Common myeloid progenitor, CD34-positive (primary cell): ENCODE measurements around the gene HLA-DMA.

ENCODE experiments used
- CTCF ChIA-PET: fragments of 350-600 bp; sonication (Branson Sonifier 250); formaldehyde crosslinking; loops from one replicate; lab custom pipeline; 2021; ENCODE audit warnings: antibody characterized with exemption; lab: Charles Lee
- POLR2A ChIA-PET: fragments of 350-600 bp; sonication (Branson Sonifier 250); formaldehyde crosslinking; loops from one replicate; lab custom pipeline; 2021; ENCODE audit warnings: antibody characterized with exemption; lab: Charles Lee
- DNase-seq, 3 donors: peaks; one replicate each; pipeline versions ENCODE4 v3.0.0 to v3.0.0-alpha.2; 2013
- H3K27ac ChIP-seq, 2 experiments: 1 replicate in 1 of 2; 2 replicates in 1 of 2; pipeline ENCODE4 v1.7.0; 2013; ENCODE audit warnings: inconsistent platforms in 2 of 2, low read length in 2 of 2, mild to moderate bottlenecking in 2 of 2, low read depth in 1 of 2, moderate library complexity in 1 of 2; ENCODE audit not compliant: severe bottlenecking in 2 of 2, insufficient read depth in 1 of 2, poor library complexity in 1 of 2
- H3K27me3 ChIP-seq, 5 experiments: replicated peaks in 2 of 5; 1 replicate in 3 of 5; 2 replicates in 2 of 5; pipeline versions ENCODE4 v1.6.1 to v1.7.0; 2013; ENCODE audit warnings: low read length in 4 of 5, mild to moderate bottlenecking in 2 of 5, moderate library complexity in 2 of 5, inconsistent platforms in 1 of 5; ENCODE audit not compliant: insufficient read depth in 5 of 5, control insufficient read depth in 4 of 5
- H3K36me3 ChIP-seq, 4 experiments: 1 replicate in 2 of 4; 2 replicates in 2 of 4; pipeline versions ENCODE4 v1.6.1 to v1.7.0; 2013; ENCODE audit warnings: low read length in 3 of 4, control low read depth in 1 of 4, mild to moderate bottlenecking in 1 of 4; ENCODE audit not compliant: control insufficient read depth in 4 of 4, insufficient read depth in 4 of 4
- H3K4me1 ChIP-seq, 4 experiments: 1 replicate in 3 of 4; 2 replicates in 1 of 4; pipeline versions ENCODE4 v1.6.1 to v1.7.1; 2013; ENCODE audit warnings: low read length in 3 of 4, mild to moderate bottlenecking in 3 of 4, control low read depth in 1 of 4, inconsistent platforms in 1 of 4, moderate library complexity in 1 of 4; ENCODE audit not compliant: control insufficient read depth in 4 of 4, insufficient read depth in 4 of 4; ENCODE audit errors: control extremely low read depth in 1 of 4
- H3K4me3 ChIP-seq, 7 experiments: 1 replicate in 4 of 7; 2 replicates in 3 of 7; pipeline versions ENCODE4 v1.5.1 to v1.7.0; 2013; ENCODE audit warnings: mild to moderate bottlenecking in 7 of 7, low read length in 6 of 7, moderate library complexity in 6 of 7, inconsistent platforms in 2 of 7, low read depth in 2 of 7, control low read depth in 1 of 7; ENCODE audit not compliant: insufficient read depth in 4 of 7, control insufficient read depth in 1 of 7; ENCODE audit errors: extremely low read depth in 1 of 7
- H3K9me3 ChIP-seq, 5 experiments: 1 replicate in 4 of 5; 2 replicates in 1 of 5; pipeline versions ENCODE4 v1.6.1 to v1.7.1; 2013; ENCODE audit warnings: low read length in 4 of 5, mild to moderate bottlenecking in 2 of 5, inconsistent platforms in 1 of 5, low read depth in 1 of 5, moderate library complexity in 1 of 5; ENCODE audit not compliant: control insufficient read depth in 4 of 5, insufficient read depth in 2 of 5; ENCODE audit errors: control extremely low read depth in 1 of 5
- WGBS: methylation state at CpG from one replicate; pipeline ENCODE4 v1.1.5; 2013; ENCODE audit not compliant: insufficient coverage; 5-methylcytosine and 5-hydroxymethylcytosine counted together

The HLA-DMA gene

DNA sequence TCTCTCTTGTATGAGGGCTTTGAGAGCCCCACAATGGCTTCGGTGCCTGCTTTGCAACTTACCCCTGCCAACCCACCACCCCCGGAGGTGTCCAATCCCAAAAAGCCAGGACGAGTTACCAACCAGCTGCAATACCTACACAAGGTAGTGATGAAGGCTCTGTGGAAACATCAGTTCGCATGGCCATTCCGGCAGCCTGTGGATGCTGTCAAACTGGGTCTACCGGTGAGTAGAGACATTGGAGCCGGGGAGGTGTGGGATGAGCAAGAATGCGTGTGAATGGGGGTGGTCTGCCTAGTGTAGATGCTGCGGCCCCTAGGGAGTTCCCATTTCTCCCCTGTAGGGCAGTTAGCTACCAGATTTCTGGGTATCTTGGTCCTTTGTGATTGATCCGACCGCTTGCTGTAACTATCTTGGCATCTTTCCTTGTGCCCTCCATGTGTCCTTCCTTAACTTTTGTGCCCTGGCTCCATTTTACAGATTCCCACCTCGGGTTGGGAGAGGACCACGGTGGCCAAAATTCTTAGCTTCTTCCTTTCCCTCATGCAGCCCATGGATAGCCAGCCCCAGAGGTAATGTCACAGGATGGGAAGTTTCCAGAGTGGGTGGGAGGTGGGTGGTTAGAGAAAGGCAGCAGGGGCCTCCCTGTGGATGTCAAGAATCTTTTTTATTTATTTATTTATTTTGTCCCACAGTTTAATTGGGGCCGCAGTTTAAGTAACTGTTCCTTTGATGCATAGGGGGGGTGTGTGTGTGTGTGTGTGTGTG lies 21.8 kb upstream of the HLA-DMA start:
- POLR2A ChIA-PET, result interaction anchor here (0.5 to 9.6 kb wide), 6 partner anchors 10 to 272 kb away, joined by 3 to 149 read pairs (median 15); partner anchors contain the start of gene HLA-DMA
- Histone ChIP-seq H3K9me3 (no peaks in the 10 kb centered on the region), H3K27me3 (no peaks in the 10 kb centered on the region), H3K27ac (peak overlapping the region; percentile 47 to 87), H3K4me3 (peak overlapping the region; percentile 24 to 100 (median 97)), H3K36me3 (peaks cover 29 to 73% (median 60%) of the 10 kb centered on the region in 4 experiments), H3K4me1 (peaks cover 11 to 45% (median 36%) of the 10 kb centered on the region in 4 experiments)
- DNase-seq, result no peak
- CTCF ChIA-PET, result interaction anchor here (0.7 to 19.5 kb wide), 8 partner anchors 10 to 107 kb away, joined by 3 to 346 read pairs (median 4); partner anchors contain the start of gene HLA-DMA
- WGBS, result 56% methylated on average over 10 of the region's 14 CpGs

DNA sequence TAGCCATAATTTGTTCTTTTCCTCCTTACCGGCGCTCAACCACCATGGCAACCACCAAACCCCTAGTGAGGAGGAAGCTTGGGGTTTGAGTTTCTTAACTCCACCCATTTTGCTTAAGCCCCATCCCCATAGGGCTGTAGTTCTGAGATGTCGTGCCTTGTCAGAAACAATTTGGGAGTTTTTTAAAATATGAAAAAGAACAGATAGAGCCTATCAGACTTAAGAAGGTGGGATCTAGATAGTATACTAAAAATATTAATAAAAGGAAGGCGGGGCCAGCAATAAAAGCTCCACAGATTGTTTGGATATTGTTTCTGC lies 21.1 kb upstream of the HLA-DMA start:
- peaks cover 29 to 66% (median 52%) of the 10 kb centered on the region in 4 experiments for H3K36me3 ChIP-seq
- 13% methylated on average over 2 of the region's 4 CpGs for WGBS
- CTCF ChIA-PET, result interaction anchor here (0.6 to 19.5 kb wide), 10 partner anchors 10 to 106 kb away, joined by 3 to 346 read pairs (median 4); partner anchors contain the start of gene HLA-DMA

DNA sequence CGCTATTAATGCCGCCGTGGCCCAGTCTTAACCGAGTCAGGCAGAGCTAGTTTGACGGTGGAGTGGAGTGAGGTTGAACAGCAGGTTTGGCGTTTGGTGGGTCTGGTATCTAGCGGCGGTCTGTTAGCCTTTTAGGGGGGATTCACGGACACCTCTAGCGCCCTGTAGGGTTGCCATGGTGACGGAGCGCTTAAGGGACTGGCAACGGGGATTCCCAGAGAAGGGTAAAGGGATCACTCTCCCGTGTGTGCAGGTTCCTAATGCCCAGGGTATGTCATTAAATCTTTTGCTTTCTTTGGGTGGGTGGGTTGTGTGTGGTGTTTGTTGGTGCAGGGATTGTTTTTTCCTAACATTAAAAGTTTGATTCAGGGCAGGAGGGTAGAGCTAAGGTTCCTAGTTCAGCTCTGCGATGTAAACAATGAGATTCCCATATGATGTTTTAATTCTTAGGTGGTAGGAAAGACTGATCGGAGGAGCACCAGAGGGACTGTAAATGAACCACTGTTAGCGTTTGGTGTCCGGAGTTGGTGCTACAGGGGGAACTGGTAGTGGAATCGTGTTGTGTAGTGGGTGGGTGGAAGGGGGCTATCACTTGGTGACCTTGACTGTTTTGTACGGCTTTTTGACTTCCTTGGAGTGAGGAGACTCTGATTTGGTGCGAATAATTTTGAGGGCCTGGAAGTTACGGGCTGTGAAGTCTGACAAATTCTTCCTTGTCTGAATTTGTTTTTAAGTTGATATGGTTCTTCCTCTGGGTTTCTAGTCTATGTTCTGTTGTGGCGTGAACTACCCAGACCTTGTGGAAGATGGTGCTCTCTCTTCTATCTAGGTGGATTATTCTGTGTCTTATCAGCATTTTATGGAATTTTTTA lies 20.5 kb upstream of the HLA-DMA start:
- ChIA-PET CTCF (interaction anchor here (0.6 to 19.5 kb wide), 14 partner anchors 9 to 128 kb away, joined by 3 to 346 read pairs (median 4); partner anchors contain the start of genes HLA-DMA and PSMB8), POLR2A (interaction anchor here (0.5 to 9.6 kb wide), 11 partner anchors 7 to 394 kb away, joined by 3 to 149 read pairs (median 19); partner anchors contain the start of genes HLA-DMA, HLA-DMB, RPS18 and VPS52)
- Histone ChIP-seq H3K9me3 (no peaks in the 10 kb centered on the region), H3K4me3 (peak overlapping the region; percentile 90 to 100 (median 97)), H3K4me1 (peaks cover 11 to 52% (median 42%) of the 10 kb centered on the region in 4 experiments), H3K36me3 (peaks cover 26 to 61% (median 49%) of the 10 kb centered on the region in 4 experiments), H3K27ac (peak overlapping the region; percentile 78 to 87), H3K27me3 (no peaks in the 10 kb centered on the region)
- WGBS, result under 1% methylated on average over 20 of the region's 23 CpGs
- DNase-seq, result peak; percentile 39 to 71 (median 67)

More for the DNA sequence above, 21.1 kb upstream of the HLA-DMA start:
- Histone ChIP-seq H3K4me3 (peak overlapping the region in 6 of 7 experiments; percentile 97 to 100 (median 98)), H3K27ac (peak overlapping the region; percentile 78 to 87), H3K27me3 (no peaks in the 10 kb centered on the region), H3K4me1 (peaks cover 11 to 52% (median 42%) of the 10 kb centered on the region in 4 experiments), H3K9me3 (no peaks in the 10 kb centered on the region)
- DNase-seq, result peak; percentile 54 to 79 (median 67)
- POLR2A ChIA-PET, result interaction anchor here (0.6 to 9.6 kb wide), 6 partner anchors 10 to 273 kb away, joined by 3 to 149 read pairs (median 14); partner anchors contain the start of gene HLA-DMA

DNA sequence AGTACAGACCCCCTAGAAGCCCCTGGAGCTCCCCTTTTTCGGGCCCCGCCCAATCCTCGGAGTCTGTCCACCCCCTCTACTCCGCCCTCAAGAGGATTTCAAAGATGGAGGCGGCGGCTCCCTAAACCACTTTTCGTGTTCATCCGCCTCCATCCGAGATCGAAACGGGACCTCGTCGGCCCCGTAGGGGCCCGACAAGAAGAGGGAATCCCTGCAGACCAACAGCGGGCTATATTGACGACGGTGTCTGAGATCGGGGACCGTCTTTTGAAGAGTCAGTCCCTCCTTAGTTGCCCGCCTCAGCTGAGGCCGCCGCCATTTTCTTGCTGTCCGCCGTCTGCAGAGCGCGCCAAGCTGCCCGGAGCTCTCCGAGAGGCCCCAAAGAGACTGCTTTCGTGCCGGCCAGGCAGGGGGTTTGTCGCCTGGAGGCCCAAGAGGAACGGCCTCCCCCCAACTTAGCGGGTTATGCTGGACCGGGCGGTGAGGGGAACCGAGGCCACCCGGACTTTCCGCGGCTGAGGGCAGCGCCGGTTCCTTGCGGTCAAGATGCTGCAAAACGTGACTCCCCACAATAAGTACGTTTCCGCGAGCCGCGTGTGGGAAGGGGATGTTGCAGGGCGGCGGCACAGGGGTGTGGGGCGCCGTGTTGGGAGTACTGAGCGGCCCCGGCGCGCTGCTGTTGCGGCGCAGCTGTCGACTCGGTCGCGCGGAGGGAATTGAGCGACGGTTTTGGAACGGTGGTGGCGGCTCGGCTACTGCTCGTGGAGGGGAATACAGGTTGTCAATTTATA lies 19.7 kb upstream of the HLA-DMA start:
- 0% methylated on average over 55 of the region's 70 CpGs for WGBS
- no peak for DNase-seq
- Histone ChIP-seq H3K9me3 (no peaks in the 10 kb centered on the region), H3K36me3 (peaks cover 21 to 53% (median 41%) of the 10 kb centered on the region in 4 experiments), H3K27ac (peak overlapping the region; percentile 78 to 87), H3K4me3 (peak overlapping the region; percentile 90 to 100 (median 97)), H3K27me3 (no peaks in the 10 kb centered on the region), H3K4me1 (peaks cover 13 to 56% (median 47%) of the 10 kb centered on the region in 4 experiments)
- POLR2A ChIA-PET, result interaction anchor here (0.5 to 9.6 kb wide), 21 partner anchors 8 to 1431 kb away, joined by 3 to 149 read pairs (median 7); partner anchors contain the start of genes DDX39B, HLA-DMA, HLA-DMB and PSMB9
- CTCF ChIA-PET, result interaction anchor here (0.6 to 19.5 kb wide), 15 partner anchors 9 to 844 kb away, joined by 3 to 346 read pairs (median 4); partner anchors contain the start of genes HLA-DMA, PSMB8, PSMB9 and TAP1

DNA sequence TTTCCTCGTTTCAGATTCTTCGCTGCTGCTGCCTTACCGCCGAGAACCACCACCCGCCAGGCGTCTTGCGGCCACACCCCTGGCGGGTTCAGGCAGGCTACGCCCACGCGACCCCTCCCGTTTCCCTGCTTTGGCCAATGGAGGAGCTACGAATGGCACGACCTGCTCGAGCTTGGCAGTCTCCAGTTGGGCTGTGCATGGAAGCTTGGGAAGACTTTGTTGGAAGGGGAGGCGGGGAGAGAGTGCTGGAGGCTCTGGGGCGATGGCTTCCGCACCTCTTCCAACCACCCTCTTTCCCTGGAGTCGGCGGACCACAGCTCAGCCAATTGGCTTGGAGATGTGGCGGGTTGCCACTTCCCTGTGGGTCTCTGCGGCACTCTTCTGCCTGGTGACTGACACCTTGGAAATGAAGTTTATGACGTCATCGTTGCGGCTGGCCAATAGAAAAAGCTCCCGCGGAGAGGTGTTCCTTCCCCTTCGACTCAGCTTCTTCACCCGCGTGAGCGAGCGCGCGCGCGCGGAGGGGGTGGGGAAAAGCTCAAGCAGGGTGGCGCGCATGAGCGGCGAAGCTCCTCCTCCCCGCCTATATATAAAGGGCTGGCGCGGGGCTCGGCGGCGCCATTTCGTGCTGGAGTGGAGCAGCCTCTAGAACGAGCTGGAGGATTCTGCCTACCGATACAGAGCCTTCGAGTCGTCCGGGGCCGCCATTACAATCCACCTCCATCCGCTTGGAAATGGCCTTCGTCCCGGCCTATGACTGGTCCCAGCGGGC lies 18.9 kb upstream of the HLA-DMA start:
- ChIA-PET CTCF (interaction anchor here (0.6 to 19.5 kb wide), 19 partner anchors 8 to 843 kb away, joined by 3 to 346 read pairs (median 4); partner anchors contain the start of genes HLA-DMA, PSMB8, PSMB9 and TAP1), POLR2A (interaction anchor here (0.6 to 9.6 kb wide), 25 partner anchors 8 to 1430 kb away, joined by 3 to 149 read pairs (median 5); partner anchors contain the start of genes DDX39B, HLA-DMA, HLA-DMB and HLA-DRA)
- no peaks in the 10 kb centered on the region for H3K9me3 ChIP-seq
- H3K4me3 ChIP-seq, result peak overlapping the region; percentile 90 to 100 (median 98)
- peaks cover 15 to 45% (median 33%) of the 10 kb centered on the region in 4 experiments for H3K36me3 ChIP-seq
- peak overlapping the region; percentile 98 to 100 for H3K27ac ChIP-seq
- no peaks in the 10 kb centered on the region for H3K27me3 ChIP-seq
- DNase-seq, result peak; percentile 100
- 0% methylated on average over 30 of the region's 58 CpGs for WGBS
- H3K4me1 ChIP-seq, result peaks cover 21 to 64% (median 54%) of the 10 kb centered on the region in 4 experiments
